GM19397 (cell line): Measurements from ENCODE around the gene NRG2.

Experiments used
- ATAC-seq: cut with Tn5 transposase; IDR thresholded peaks from one replicate; pipeline ENCODE4 v1.9.1; 2021; ENCODE audit warnings: mild to moderate bottlenecking, moderate library complexity; ENCODE audit not compliant: unreplicated experiment

The NRG2 gene

DNA sequence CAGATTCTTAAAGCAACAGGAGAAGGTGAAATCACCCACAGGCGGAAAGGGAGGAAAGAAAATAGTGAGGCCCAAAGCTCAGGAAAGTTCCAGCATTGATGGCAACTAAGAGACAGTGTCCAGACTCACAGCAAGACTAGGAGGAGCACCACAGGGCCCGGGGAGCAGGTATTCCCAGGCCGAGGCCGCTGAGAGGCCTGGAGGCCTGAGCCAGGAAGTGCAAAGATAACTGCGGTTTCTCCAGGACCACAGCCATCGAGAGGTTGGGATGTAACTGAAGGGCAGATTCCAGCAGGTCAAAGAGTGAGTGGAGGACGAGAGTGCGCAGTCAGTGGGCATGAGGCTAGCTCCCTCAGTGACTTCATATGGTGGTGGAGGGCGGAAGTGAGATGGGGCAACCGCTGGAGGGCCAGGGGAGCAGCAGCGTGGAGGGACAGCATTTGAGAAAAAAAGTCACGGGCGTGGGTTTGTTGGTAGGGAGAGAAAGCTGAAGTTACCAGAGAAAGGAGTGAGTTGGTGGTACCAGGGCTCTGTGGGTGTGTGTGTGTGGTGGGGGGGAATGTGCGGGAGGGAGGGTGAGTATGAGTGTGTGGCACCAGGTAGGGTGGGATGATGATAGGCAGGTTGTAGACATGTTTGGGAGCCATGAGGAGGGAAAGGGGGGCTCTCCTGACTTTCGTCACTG is 157.8 kb downstream of the NRG2 start:
- no peak for ATAC-seq

DNA sequence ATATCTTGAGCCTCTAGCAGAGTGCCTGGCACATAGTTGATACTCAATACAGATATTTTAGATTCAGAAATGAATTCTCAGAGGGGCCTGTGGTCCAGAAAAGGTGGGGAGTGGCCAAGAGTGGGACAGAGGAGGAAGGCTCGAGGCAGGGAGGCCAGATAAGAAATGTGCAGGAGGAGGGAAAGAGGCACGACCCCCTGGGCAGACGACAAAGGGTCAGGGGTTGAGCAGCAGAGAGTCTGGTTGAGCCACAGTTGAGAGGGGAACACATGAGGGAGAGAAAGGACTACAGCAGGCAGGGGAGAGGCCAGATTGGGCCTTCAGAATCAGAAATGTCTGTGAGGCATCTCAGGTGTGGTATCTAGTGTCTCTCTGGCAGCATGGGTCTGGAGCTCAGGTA is 158.4 kb downstream of the NRG2 start:
- ATAC-seq, result no peak

GRCh38 chr5:139884144-139884543 is 159.0 kb downstream of the NRG2 start:
- no peak for ATAC-seq

- no peak for ATAC-seq
These were observed 160.0 kb downstream of the NRG2 start for GRCh38 chr5:139882961-139883539.

DNA sequence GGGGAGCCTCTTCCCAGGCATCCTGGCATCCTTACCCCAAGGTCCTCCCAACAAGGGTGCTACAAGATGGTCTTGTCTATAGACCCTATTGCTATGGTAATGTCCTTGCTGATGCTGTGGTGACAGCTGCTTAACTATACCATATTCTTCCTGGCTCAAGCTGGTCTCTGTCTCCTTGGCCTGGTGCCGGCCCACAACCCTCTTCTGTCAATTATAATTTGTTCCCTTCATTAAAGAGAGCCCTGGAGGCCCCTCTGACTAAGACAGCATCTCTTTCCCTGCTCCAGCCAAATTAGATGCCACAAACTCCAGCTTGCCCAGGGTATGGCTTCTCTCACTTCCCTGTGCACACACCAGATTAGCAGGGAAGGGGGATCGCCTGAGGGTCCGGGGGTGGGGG is 160.8 kb downstream of the NRG2 start:
- ATAC-seq, result no peak

- no peak for ATAC-seq
These were observed 161.9 kb downstream of the NRG2 start for GRCh38 chr5:139881143-139881733.

DNA sequence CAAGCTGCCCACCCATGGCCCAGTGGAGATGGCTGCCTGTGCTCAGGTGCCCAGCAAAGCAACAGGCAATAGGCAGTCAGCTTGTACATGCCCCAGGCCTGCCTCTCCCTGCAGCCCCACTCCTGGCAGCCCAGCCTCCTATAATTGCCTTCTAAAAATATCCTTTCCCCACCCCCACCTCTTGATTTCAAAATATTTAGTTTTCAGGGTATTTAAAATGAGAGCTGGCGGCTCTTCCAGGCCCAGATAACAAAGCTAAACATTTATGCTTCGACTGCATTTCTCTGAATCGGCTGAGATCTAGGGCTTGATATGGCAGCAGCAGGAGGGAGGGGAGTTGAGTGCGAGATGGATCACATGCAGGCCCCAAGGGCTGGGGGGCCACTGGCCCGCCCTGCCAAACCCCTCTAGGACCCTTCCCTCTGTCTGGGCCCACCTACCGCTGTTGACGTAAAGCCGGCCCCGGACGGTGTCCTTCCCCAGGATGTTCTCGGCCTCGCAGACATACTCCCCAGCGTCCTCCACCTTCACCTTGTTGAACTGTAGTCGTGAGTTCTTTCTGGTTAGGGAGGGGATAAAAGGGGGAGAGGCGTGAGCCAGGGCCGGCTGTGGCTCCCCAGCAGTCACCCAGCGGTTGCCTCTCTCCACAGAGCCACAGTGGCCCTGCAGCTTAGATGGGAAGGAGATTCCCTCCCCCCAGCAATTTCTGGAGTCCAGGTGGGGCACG is 162.5 kb downstream of the NRG2 start:
- ATAC-seq, result no peak

- no peak for ATAC-seq
These were observed 165.0 kb downstream of the NRG2 start for GRCh38 chr5:139878093-139878492.

GRCh38 chr5:139877129-139877597 is 165.9 kb downstream of the NRG2 start:
- no peak for ATAC-seq

- ATAC-seq, result no peak
These were observed 167.1 kb downstream of the NRG2 start for GRCh38 chr5:139875957-139876356.

GRCh38 chr5:139872851-139873794 is 170.0 kb downstream of the NRG2 start:
- ATAC-seq, result no peak

- ATAC-seq, result no peak
These were observed 170.9 kb downstream of the NRG2 start for GRCh38 chr5:139872052-139872766.

DNA sequence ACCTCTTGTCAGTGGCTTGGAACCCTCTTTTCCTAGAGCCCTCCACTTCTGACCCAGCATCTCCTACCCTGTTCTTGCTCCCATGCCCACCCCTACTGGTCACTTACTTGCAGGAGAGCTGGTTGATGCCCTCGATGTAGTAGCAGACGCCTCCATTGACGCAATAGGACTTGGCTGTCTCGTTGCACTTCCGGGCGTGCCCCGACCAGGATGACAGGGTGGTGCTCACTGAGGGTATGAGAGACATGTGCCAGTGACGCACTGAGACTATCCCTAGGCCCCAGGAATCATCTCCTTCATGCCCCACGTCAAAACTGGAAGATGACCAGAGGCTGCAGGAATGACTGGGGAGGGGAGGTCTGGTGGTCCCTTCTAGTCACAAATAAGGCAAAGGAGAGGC is 171.5 kb downstream of the NRG2 start:
- ATAC-seq, result no peak

DNA sequence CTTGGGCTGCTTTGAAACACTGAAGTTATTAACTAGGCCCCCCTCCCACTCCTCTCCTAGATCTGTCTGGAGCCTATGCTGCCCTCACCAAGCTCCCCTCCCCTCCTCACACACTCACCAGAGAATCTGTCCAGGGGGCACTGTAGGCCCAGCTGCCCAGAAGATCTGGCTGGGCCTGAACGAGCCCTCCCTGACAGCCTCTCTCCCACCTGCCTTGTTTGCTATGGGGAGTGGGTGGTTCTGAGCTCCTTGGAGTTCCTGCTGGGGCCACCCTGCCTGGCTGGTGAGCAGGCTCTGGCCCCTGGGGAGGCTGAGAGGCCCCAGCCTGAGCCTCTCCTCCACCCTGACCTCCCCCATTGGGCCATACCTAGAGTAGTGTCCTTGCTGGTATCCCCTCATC is 172.4 kb downstream of the NRG2 start:
- ATAC-seq, result no peak

DNA sequence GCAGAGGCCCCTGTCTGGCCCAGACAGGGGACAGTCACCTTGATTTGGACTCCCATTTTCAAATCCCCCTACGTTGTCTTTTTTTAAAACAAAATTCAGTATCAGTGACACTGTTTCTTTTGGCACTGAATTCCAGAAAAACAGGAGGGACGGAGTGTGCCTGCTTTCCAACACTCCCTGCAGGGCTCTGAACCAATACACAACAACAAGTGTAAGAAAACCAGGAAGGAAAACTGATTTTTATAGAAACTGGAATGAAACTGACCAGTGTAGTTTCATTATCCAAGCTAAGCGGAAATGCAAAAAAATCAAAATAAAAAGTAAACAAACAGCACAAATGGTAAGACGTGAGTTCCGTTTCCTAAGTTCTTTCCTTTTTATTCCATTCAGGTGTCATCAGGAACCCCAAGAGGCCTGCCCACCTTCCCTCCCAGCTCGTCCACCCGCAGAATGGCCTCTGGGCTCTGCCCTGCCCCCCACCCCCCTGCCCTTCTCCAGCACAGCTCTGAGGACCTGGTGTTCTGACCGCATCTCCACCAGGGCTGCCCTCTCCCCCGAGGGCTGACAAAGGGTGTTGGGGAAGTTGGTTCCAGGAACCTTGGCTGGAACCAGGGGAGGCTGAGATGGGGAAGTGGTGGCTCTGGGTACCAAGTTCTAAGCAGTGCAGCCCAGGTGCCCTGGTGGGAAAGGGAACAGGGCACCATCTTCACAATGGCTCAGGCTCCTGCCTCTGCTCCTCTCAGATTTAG is 173.9 kb downstream of the NRG2 start:
- no peak for ATAC-seq

DNA sequence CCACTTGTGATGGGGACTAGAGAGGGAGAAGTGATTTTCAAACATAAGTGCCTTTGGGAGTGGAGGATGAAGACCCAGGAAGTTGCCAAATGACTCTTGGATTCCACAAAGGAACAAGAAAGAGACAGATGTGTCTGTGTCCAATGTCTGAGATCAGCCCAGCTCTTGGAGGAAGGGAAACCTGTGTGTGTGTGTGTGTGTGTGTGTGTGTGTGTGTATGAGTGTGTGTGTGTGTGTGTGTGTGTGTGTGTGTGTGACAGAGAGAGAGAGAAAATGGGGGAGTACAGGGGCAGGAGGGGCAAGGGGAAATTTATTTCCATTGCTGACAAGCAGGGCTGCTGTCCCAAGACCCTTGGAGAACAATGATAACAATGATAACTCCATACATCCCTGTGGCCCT is 175.5 kb downstream of the NRG2 start:
- no peak for ATAC-seq

- ATAC-seq, result no peak
These were observed 176.0 kb downstream of the NRG2 start for GRCh38 chr5:139867109-139867508.

DNA sequence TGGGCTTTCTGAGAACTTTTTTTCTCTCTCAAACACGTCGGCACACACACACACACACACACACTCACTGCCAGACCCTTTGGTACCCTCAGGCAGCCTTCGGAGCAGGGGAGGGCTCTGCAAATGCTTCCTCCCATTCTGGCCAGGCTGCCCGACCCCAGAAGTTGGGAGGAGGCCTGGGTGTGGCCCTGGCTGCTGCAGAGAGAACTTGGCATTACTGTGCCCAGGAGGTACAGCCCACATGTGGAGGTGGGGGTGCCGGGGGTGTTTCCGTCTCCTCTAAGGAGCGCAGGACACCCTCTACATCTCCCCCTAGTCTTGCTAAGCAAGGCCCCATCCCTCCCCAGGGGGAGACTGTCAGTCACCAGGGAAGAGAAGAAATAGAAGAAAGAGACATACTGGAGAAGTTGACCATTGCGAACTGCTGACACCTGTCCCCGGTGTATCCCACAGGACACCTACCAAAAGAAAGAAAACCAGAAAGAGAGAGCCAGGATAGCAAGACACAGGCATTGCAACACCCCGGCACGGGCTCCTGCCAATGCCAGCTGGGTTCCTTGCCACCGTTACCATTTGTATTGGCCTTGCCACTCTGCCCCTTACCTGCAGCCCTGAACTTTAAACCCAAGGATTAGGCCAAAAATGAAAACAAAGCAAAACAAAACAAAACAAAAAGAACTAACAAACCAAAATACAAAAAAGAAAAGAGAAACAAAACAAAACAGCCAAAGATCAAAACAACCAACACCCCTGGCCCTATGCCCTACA is 178.2 kb downstream of the NRG2 start:
- ATAC-seq, result no peak
